ENCODE data around the gene CENPC. TPM values are rescaled to one million over a fixed set of nuclear protein-coding genes. Genes with fewer than 3 reads are reported as not detected.
"Not testable (repeated sequence)": the region's sequence is repeated elsewhere in the genome, so short reads cannot be mapped to it uniquely, and the experiment has no call there.

CENPC gene
- polyA plus RNA-seq, 3 donors = 4.7 to 5.7 (median 5.5) TPM

GRCh38 chr4:67554096-67554495, 8.8 kb upstream of the CENPC start:
- H3K27ac ChIP-seq (ENCODE audit: low read depth, low read length) = no peak overlapping the region
- WGBS, 3 donors = 81 to 92% (median 91%) methylated on average over 3 of the region's 3 CpGs

- not testable (repeated sequence) for H3K27ac ChIP-seq (ENCODE audit: low read depth, low read length)
- WGBS, 3 donors = 65 to 76% (median 69%) methylated on average over 4 of the region's 4 CpGs
These were observed 7.0 kb upstream of the CENPC start for GRCh38 chr4:67552146-67552792.

- WGBS, 3 donors = 91 to 95% (median 95%) methylated on average over 3 of the region's 3 CpGs
- H3K27ac ChIP-seq (ENCODE audit: low read depth, low read length) = no peak overlapping the region
These were observed 5.6 kb upstream of the CENPC start for GRCh38 chr4:67550857-67551256.

- no peak overlapping the region for H3K27ac ChIP-seq (ENCODE audit: low read depth, low read length)
These were observed 5.1 kb upstream of the CENPC start for GRCh38 chr4:67550451-67550850.

- WGBS, 3 donors = 0 to 6% (median 3%) methylated on average over 1 of the region's 1 CpG
- no peak overlapping the region for H3K27ac ChIP-seq (ENCODE audit: low read depth, low read length)
These were observed 3.8 kb upstream of the CENPC start for GRCh38 chr4:67549123-67549522.

- no peak overlapping the region for H3K27ac ChIP-seq (ENCODE audit: low read depth, low read length)
- 67% methylated on average over 4 of the region's 4 CpGs for WGBS, 3 donors
These were observed 1.7 kb upstream of the CENPC start for GRCh38 chr4:67546971-67547370.

GRCh38 chr4:67546004-67546356, 677 bp upstream of the CENPC start:
- H3K27ac ChIP-seq (ENCODE audit: low read depth, low read length) = no peak overlapping the region

GRCh38 chr4:67542076-67542475, 3.2 kb downstream of the CENPC start:
- H3K27ac ChIP-seq (ENCODE audit: low read depth, low read length) = no peak overlapping the region
- WGBS, 3 donors = 11 to 52% (median 41%) methylated on average over 1 of the region's 1 CpG

More at GRCh38 chr4:67546004-67546356, 677 bp upstream of the CENPC start:
- 37 to 46% (median 39%) methylated on average over 4 of the region's 4 CpGs for WGBS, 3 donors

- 96 to 98% (median 97%) methylated on average over 1 of the region's 1 CpG for WGBS, 3 donors
- no peak overlapping the region for H3K27ac ChIP-seq (ENCODE audit: low read depth, low read length)
These were observed 5.5 kb downstream of the CENPC start for GRCh38 chr4:67539830-67540229.

GRCh38 chr4:67535280-67535840, 9.9 kb downstream of the CENPC start:
- 83 to 89% (median 84%) methylated on average over 2 of the region's 2 CpGs for WGBS, 3 donors
- no peak overlapping the region for H3K27ac ChIP-seq (ENCODE audit: low read depth, low read length)

- no peak overlapping the region for H3K27ac ChIP-seq (ENCODE audit: low read depth, low read length)
- WGBS, 3 donors = 97 to 100% (median 98%) methylated on average over 3 of the region's 3 CpGs
These were observed 12.2 kb downstream of the CENPC start for GRCh38 chr4:67533112-67533511.

GRCh38 chr4:67532397-67532796, 12.9 kb downstream of the CENPC start:
- H3K27ac ChIP-seq (ENCODE audit: low read depth, low read length) = not testable (repeated sequence)
- WGBS, 3 donors = 89 to 97% (median 93%) methylated on average over 4 of the region's 4 CpGs

GRCh38 chr4:67531379-67531962, 13.8 kb downstream of the CENPC start:
- 57 to 93% (median 89%) methylated on average over 4 of the region's 4 CpGs for WGBS, 3 donors
- H3K27ac ChIP-seq (ENCODE audit: low read depth, low read length) = no peak overlapping the region

- WGBS, 3 donors = 57 to 83% (median 75%) methylated on average over 3 of the region's 3 CpGs
- H3K27ac ChIP-seq (ENCODE audit: low read depth, low read length) = not testable (repeated sequence)
These were observed 21.2 kb downstream of the CENPC start for GRCh38 chr4:67524140-67524539.

- H3K27ac ChIP-seq (ENCODE audit: low read depth, low read length) = no peak overlapping the region
- 89 to 94% (median 91%) methylated on average over 10 of the region's 10 CpGs for WGBS, 3 donors
These were observed 22.2 kb downstream of the CENPC start for GRCh38 chr4:67522851-67523671.

GRCh38 chr4:67522230-67522629, 23.1 kb downstream of the CENPC start:
- WGBS, 3 donors = 59 to 75% (median 70%) methylated on average over 2 of the region's 2 CpGs
- no peak overlapping the region for H3K27ac ChIP-seq (ENCODE audit: low read depth, low read length)

- H3K27ac ChIP-seq (ENCODE audit: low read depth, low read length) = no peak overlapping the region
- 89 to 97% (median 91%) methylated on average over 1 of the region's 1 CpG for WGBS, 3 donors
These were observed 23.8 kb downstream of the CENPC start for GRCh38 chr4:67521506-67521905.

- H3K27ac ChIP-seq (ENCODE audit: low read depth, low read length) = no peak overlapping the region
- 95 to 99% (median 97%) methylated on average over 5 of the region's 5 CpGs for WGBS, 3 donors
These were observed 25.2 kb downstream of the CENPC start for GRCh38 chr4:67520141-67520540.

GRCh38 chr4:67512501-67512900, 32.8 kb downstream of the CENPC start:
- 54 to 92% (median 58%) methylated on average over 3 of the region's 3 CpGs for WGBS, 3 donors
- H3K27ac ChIP-seq (ENCODE audit: low read depth, low read length) = no peak overlapping the region

Measured in adipose tissue (tissue), 3 donors.